GM13976 (cell line): ENCODE data around the gene AKIP1.

Source experiments
- DNase-seq: peaks from one replicate; pipeline ENCODE4 v3.0.0; 2012; ENCODE audit warnings: low spot score
- in situ Hi-C: fragments of 300-500 bp; cut with MboI; formaldehyde crosslinking; loops from one replicate; pipeline ENCODE4 v1.12.0; 2022; ENCODE audit warnings: low sequenced_read_pairs, mixed read lengths, inconsistent platforms; ENCODE audit not compliant: unreplicated experiment
- TF ChIP-seq, protein P1 (sequence below): IDR thresholded peaks from 2 replicates; pipeline ENCODE4 v1.5.1; 2012; ENCODE audit warnings: borderline replicate concordance, mild to moderate bottlenecking; ENCODE audit not compliant: insufficient read depth; ENCODE audit errors: extremely low read depth, missing control alignments, control extremely low read depth

AKIP1 gene

GRCh38 chr11:8967184-8967583 lies 56.2 kb downstream of the AKIP1 start:
- DNase-seq, result no peak
- TF ChIP-seq, protein P1, sequence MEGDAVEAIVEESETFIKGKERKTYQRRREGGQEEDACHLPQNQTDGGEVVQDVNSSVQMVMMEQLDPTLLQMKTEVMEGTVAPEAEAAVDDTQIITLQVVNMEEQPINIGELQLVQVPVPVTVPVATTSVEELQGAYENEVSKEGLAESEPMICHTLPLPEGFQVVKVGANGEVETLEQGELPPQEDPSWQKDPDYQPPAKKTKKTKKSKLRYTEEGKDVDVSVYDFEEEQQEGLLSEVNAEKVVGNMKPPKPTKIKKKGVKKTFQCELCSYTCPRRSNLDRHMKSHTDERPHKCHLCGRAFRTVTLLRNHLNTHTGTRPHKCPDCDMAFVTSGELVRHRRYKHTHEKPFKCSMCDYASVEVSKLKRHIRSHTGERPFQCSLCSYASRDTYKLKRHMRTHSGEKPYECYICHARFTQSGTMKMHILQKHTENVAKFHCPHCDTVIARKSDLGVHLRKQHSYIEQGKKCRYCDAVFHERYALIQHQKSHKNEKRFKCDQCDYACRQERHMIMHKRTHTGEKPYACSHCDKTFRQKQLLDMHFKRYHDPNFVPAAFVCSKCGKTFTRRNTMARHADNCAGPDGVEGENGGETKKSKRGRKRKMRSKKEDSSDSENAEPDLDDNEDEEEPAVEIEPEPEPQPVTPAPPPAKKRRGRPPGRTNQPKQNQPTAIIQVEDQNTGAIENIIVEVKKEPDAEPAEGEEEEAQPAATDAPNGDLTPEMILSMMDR, result no peak
- in situ Hi-C loops, result no loop called here
